GM12891 (cell line): ENCODE measurements around the gene CSGALNACT2.
A peak's percentile ranks its signal among the peaks of the same experiment; 100 is the strongest.

Source experiments
- POLR2A ChIP-seq: IDR thresholded peaks from 2 replicates; pipeline ENCODE4 v1.6.1; 2011; ENCODE audit warnings: low read depth, low read length, control low read depth
- POLR2AphosphoS5 ChIP-seq: IDR thresholded peaks from 2 replicates; pipeline ENCODE4 v1.6.1; 2011; ENCODE audit warnings: low read depth, low read length, control low read depth
- POU2F2 ChIP-seq: IDR thresholded peaks from 2 replicates; pipeline ENCODE4 v1.6.1; 2011; ENCODE audit warnings: low read depth, mild to moderate bottlenecking, control low read depth, low read length, moderate library complexity
- SPI1 ChIP-seq: IDR thresholded peaks from 2 replicates; pipeline ENCODE4 v1.6.1; 2011; ENCODE audit warnings: low read depth, low read length, control low read depth
- TAF1 ChIP-seq: IDR thresholded peaks from 2 replicates; pipeline ENCODE4 v1.6.1; 2011; ENCODE audit warnings: low read depth, low read length, control low read depth

DNA sequence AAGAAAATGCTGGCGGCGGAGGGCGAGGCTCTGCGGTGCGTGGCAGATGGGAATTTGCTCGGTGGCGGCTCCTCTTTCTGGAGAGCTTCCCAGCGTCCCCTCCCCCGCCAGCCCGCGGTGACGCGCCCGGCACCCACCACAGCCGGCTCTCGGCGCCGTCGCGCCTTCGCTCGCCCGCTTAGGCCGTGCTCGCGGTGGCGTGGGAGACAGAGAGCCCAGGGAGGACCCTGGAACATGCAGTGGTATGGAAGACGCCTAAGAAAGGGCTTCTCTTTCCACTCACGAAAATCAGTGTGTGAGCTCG, 576 bp upstream of the CSGALNACT2 start:
- no peak for TF ChIP-seq POLR2A
- no peak for TF ChIP-seq POLR2AphosphoS5
- 0 out of 2 replicates have a peak, but pooled peaks have one; percentile 23 for TF ChIP-seq TAF1
- no peak for TF ChIP-seq SPI1
- TF ChIP-seq POU2F2 = no peak
